HEK293 (cell line): ENCODE measurements around the gene BBS12.

Experiments used
- CTCF ChIA-PET: fragments of 350-600 bp; formaldehyde crosslinking; extraction: SDS; loops from one replicate; lab custom pipeline; 2021; ENCODE audit warnings: antibody characterized with exemption; lab: Yijun Ruan, JAX
- POLR2A ChIA-PET: fragments of 300-600 bp; formaldehyde crosslinking; extraction: SDS; loops from one replicate; lab custom pipeline; 2020; ENCODE audit warnings: antibody characterized with exemption, inconsistent platforms; lab: Yijun Ruan, JAX
- H3K27ac ChIP-seq: fragments of 200-500 bp; sonication (Bioruptor generic); 2 replicates; pipeline ENCODE4 v1.5.1; 2014; ENCODE audit warnings: low read depth, low read length, control low read depth, inconsistent platforms; ENCODE audit errors: extremely low read depth
- H3K36me3 ChIP-seq, 2 experiments: fragments of 200-500 bp in 1 of 2; sonication (Bioruptor generic) in 1 of 2; 1 replicate in 1 of 2; 2 replicates in 1 of 2; pipeline ENCODE4 v1.5.1; 2014 to 2017; ENCODE audit warnings: inconsistent platforms in 2 of 2, low read length in 2 of 2; ENCODE audit not compliant: control insufficient read depth in 2 of 2, insufficient read depth in 1 of 2
- H3K4me1 ChIP-seq: fragments of 200-500 bp; sonication (Bioruptor generic); 2 replicates; pipeline ENCODE4 v1.5.1; 2014; ENCODE audit warnings: mild to moderate bottlenecking, low read length, inconsistent platforms; ENCODE audit not compliant: control insufficient read depth, insufficient read depth
- H3K4me3 ChIP-seq: 2 replicates; pipeline ENCODE4 v1.5.1; 2011; ENCODE audit warnings: low read depth, mild to moderate bottlenecking, control low read depth, low read length, moderate library complexity
- H3K9me3 ChIP-seq: fragments of 200-500 bp; sonication (Bioruptor generic); 2 replicates; pipeline ENCODE4 v1.5.1; 2014; ENCODE audit warnings: low read depth, low read length, inconsistent platforms; ENCODE audit not compliant: control insufficient read depth, insufficient read depth
- GFI1B ChIP-seq: fragments of 450-650 bp; formaldehyde crosslinking; IDR thresholded peaks from 2 replicates; pipeline ENCODE4 v1.5.1; 2016; ENCODE audit warnings: missing biosample characterization, missing genetic modification characterization
- GLI2 ChIP-seq: fragments of 450-650 bp; formaldehyde crosslinking; IDR thresholded peaks from 2 replicates; pipeline ENCODE4; 2017; ENCODE audit warnings: missing biosample characterization, missing genetic modification characterization, low read depth, borderline replicate concordance
- HOXA7 ChIP-seq: sonication (generic); formaldehyde crosslinking; IDR thresholded peaks from 2 replicates; pipeline ENCODE4 v1.8.1; 2022; ENCODE audit warnings: missing genetic modification reagents, borderline replicate concordance
- KLF9 ChIP-seq: fragments of 450-650 bp; formaldehyde crosslinking; IDR thresholded peaks from 2 replicates; pipeline ENCODE4 v1.5.1; 2016; ENCODE audit warnings: missing biosample characterization, missing genetic modification characterization, low read depth
- MEIS1 ChIP-seq: sonication (generic); formaldehyde crosslinking; IDR thresholded peaks from 2 replicates; pipeline ENCODE4 v1.8.1; 2022; ENCODE audit warnings: missing genetic modification reagents, mild to moderate bottlenecking, borderline replicate concordance
- PATZ1 ChIP-seq: fragments of 450-650 bp; formaldehyde crosslinking; IDR thresholded peaks from 2 replicates; pipeline ENCODE4 v1.5.1; 2016; ENCODE audit warnings: missing biosample characterization, missing genetic modification characterization
- REST ChIP-seq: fragments of 450-650 bp; formaldehyde crosslinking; IDR thresholded peaks from 2 replicates; pipeline ENCODE4 v1.5.1; 2016; ENCODE audit warnings: missing biosample characterization, missing genetic modification characterization
- SALL2 ChIP-seq: fragments of 450-650 bp; formaldehyde crosslinking; IDR thresholded peaks from 2 replicates; pipeline ENCODE4 v1.5.0; 2017; ENCODE audit warnings: missing biosample characterization, mild to moderate bottlenecking, missing genetic modification characterization, borderline replicate concordance
- SP2 ChIP-seq: fragments of 450-650 bp; formaldehyde crosslinking; IDR thresholded peaks from 2 replicates; pipeline ENCODE4 v1.5.1; 2016; ENCODE audit warnings: missing biosample characterization, missing genetic modification characterization
- ZFHX2 ChIP-seq: fragments of 450-650 bp; formaldehyde crosslinking; conservative IDR thresholded peaks from 2 replicates; pipeline ENCODE4 v1.5.1; 2016; ENCODE audit warnings: missing biosample characterization, missing genetic modification characterization
- ZNF121 ChIP-seq: fragments of 450-650 bp; formaldehyde crosslinking; IDR thresholded peaks from 2 replicates; pipeline ENCODE4 v1.5.1; 2016; ENCODE audit warnings: missing biosample characterization, missing genetic modification characterization
- ZNF239 ChIP-seq: fragments of 450-650 bp; formaldehyde crosslinking; IDR thresholded peaks from 2 replicates; pipeline ENCODE4 v1.5.1; 2016; ENCODE audit warnings: missing biosample characterization, missing genetic modification characterization
- ZNF274 ChIP-seq, 2 experiments: fragments of 200-500 bp in 1 of 2; fragments of 450-650 bp in 1 of 2; sonication (Bioruptor generic) in 1 of 2; formaldehyde crosslinking in 1 of 2; IDR thresholded peaks; 2 replicates each; pipeline versions ENCODE4 v1.5.1 to v1.6.1; 2014 to 2016; ENCODE audit warnings: borderline replicate concordance in 1 of 2, inconsistent platforms in 1 of 2, low read length in 1 of 2, missing biosample characterization in 1 of 2, missing genetic modification characterization in 1 of 2
- ZNF292 ChIP-seq: fragments of 450-650 bp; formaldehyde crosslinking; IDR thresholded peaks from 2 replicates; pipeline ENCODE4 v1.5.1; 2016; ENCODE audit warnings: low read depth, missing biosample characterization, missing genetic modification characterization, borderline replicate concordance
- ZNF335 ChIP-seq: fragments of 450-650 bp; formaldehyde crosslinking; conservative IDR thresholded peaks from 2 replicates; pipeline ENCODE4 v1.5.1; 2016; ENCODE audit warnings: missing biosample characterization, missing genetic modification characterization
- ZNF610 ChIP-seq: fragments of 450-650 bp; formaldehyde crosslinking; IDR thresholded peaks from 2 replicates; pipeline ENCODE4 v1.5.1; 2016; ENCODE audit warnings: missing biosample characterization, missing genetic modification characterization, borderline replicate concordance
- ZNF701 ChIP-seq: fragments of 450-650 bp; formaldehyde crosslinking; IDR thresholded peaks from 2 replicates; pipeline ENCODE4 v1.5.1; 2016; ENCODE audit warnings: missing biosample characterization, missing genetic modification characterization
- ZSCAN5A ChIP-seq: fragments of 450-650 bp; formaldehyde crosslinking; IDR thresholded peaks from 2 replicates; pipeline ENCODE4 v1.5.1; 2016; ENCODE audit warnings: missing biosample characterization, missing genetic modification characterization
- ZXDB ChIP-seq: fragments of 450-650 bp; formaldehyde crosslinking; IDR thresholded peaks from 2 replicates; pipeline ENCODE4 v1.5.1; 2016; ENCODE audit warnings: missing biosample characterization, missing genetic modification characterization
- TF ChIP-seq, protein P1 (sequence below): fragments of 450-650 bp; formaldehyde crosslinking; IDR thresholded peaks from 2 replicates; pipeline ENCODE4 v1.5.1; 2016; ENCODE audit warnings: missing biosample characterization, missing genetic modification characterization
- TF ChIP-seq, protein P2 (sequence below): fragments of 450-650 bp; formaldehyde crosslinking; IDR thresholded peaks from 2 replicates; pipeline ENCODE4 v1.5.1; 2017; ENCODE audit warnings: missing biosample characterization, missing genetic modification characterization
- TF ChIP-seq, protein P3 (sequence below): fragments of 450-650 bp; formaldehyde crosslinking; IDR thresholded peaks from 2 replicates; pipeline ENCODE4 v1.5.1; 2016; ENCODE audit warnings: missing biosample characterization, missing genetic modification characterization

BBS12 gene

DNA sequence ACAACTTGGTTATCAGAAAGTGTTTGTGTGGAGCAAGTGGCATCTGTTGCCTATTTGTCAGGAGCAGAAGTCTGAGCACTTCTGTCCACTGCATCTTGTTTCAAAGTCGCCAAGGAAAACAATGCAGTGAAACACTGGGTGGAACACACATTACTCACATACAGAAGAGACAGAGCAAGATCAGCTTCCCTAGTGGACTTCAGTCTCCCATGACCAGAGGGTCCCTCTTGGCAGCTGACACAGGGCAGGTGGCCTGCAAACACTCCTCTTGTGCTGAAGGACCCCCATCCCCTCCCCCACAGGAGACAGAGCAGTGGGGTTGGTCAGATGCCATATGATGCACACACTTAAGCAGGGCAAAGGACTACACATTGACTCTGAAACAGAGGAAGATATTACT lies 3.6 kb upstream of the BBS12 start:
- Histone ChIP-seq H3K4me1 (no peaks in the 10 kb centered on the region), H3K9me3 (no peaks in the 10 kb centered on the region), H3K27ac (no peak overlapping the region), H3K36me3 (no peaks in the 10 kb centered on the region), H3K4me3 (no peak overlapping the region)
- POLR2A ChIA-PET: no interaction called here
- CTCF ChIA-PET: no interaction called here
- TF ChIP-seq ZNF701 (no peak), MEIS1 (no peak), ZFHX2 (no peak), ZNF121 (tag by site-specific recombination) (no peak), ZNF274 (IDR thresholded peaks at IDR 0.05; ENCODE audit: low read length) (no peak), ZNF274 (tag by site-specific recombination; IDR thresholded peaks at IDR 0.05; ENCODE audit: borderline replicate concordance) (no peak), REST (tag by site-specific recombination) (no peak), GLI2 (tag by site-specific recombination) (no peak)

DNA sequence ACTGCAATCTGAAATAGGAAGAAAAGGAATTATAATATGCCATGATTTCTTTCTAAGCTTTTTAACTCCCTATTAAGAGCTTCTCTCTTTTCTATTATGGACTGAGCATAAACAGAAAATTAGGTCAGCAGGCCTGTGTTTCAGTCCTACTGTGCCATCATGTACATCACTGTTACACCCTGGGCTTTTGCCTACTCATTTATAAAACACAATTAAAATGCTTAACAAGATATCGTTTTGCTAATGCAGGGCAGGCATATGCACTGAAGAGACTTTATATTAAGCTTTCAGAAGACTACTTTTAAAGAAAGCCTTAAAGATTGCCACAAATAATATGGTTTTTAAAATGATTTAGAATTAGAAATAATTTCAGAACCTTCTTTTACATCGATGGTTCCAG lies 828 bp upstream of the BBS12 start:
- CTCF ChIA-PET: interaction anchor here (0.5 to 2.2 kb wide), 9 partner anchors 10 to 831 kb away, joined by 3 to 7 read pairs (median 4); no protein-coding TSS in a partner anchor
- H3K4me3 ChIP-seq: no peak overlapping the region
- TF ChIP-seq ZXDB (tag by site-specific recombination) (no peak), GFI1B (no peak), SALL2 (tag by site-specific recombination) (no peak), KLF9 (tag by site-specific recombination) (no peak), ZNF610 (tag by site-specific recombination) (no peak), ZNF292 (tag by site-specific recombination) (no peak), SP2 (tag by site-specific recombination) (no peak), ZNF335 (tag by site-specific recombination) (no peak; the same call in 1 of the 2 replicates), HOXA7 (CRISPR knock-in tag) (no peak), ZNF239 (tag by site-specific recombination) (no peak), ZSCAN5A (tag by site-specific recombination) (no peak), PATZ1 (tag by site-specific recombination) (no peak)
- TF ChIP-seq, protein P1, sequence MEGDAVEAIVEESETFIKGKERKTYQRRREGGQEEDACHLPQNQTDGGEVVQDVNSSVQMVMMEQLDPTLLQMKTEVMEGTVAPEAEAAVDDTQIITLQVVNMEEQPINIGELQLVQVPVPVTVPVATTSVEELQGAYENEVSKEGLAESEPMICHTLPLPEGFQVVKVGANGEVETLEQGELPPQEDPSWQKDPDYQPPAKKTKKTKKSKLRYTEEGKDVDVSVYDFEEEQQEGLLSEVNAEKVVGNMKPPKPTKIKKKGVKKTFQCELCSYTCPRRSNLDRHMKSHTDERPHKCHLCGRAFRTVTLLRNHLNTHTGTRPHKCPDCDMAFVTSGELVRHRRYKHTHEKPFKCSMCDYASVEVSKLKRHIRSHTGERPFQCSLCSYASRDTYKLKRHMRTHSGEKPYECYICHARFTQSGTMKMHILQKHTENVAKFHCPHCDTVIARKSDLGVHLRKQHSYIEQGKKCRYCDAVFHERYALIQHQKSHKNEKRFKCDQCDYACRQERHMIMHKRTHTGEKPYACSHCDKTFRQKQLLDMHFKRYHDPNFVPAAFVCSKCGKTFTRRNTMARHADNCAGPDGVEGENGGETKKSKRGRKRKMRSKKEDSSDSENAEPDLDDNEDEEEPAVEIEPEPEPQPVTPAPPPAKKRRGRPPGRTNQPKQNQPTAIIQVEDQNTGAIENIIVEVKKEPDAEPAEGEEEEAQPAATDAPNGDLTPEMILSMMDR (tag by site-specific recombination): no peak
- TF ChIP-seq, protein P2, sequence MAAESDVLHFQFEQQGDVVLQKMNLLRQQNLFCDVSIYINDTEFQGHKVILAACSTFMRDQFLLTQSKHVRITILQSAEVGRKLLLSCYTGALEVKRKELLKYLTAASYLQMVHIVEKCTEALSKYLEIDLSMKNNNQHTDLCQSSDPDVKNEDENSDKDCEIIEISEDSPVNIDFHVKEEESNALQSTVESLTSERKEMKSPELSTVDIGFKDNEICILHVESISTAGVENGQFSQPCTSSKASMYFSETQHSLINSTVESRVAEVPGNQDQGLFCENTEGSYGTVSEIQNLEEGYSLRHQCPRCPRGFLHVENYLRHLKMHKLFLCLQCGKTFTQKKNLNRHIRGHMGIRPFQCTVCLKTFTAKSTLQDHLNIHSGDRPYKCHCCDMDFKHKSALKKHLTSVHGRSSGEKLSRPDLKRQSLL (tag by site-specific recombination): no peak
- TF ChIP-seq, protein P3, sequence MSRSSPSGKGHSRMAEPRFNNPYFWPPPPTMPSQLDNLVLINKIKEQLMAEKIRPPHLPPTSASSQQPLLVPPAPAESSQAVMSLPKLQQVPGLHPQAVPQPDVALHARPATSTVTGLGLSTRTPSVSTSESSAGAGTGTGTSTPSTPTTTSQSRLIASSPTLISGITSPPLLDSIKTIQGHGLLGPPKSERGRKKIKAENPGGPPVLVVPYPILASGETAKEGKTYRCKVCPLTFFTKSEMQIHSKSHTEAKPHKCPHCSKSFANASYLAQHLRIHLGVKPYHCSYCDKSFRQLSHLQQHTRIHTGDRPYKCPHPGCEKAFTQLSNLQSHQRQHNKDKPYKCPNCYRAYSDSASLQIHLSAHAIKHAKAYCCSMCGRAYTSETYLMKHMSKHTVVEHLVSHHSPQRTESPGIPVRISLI (tag by site-specific recombination): no peak

More for the DNA sequence above, 828 bp upstream of the BBS12 start:
- Histone ChIP-seq H3K9me3 (no peaks in the 10 kb centered on the region), H3K4me1 (no peaks in the 10 kb centered on the region), H3K36me3 (no peaks in the 10 kb centered on the region), H3K27ac (no peak overlapping the region)
- POLR2A ChIA-PET: interaction anchor here (0.9 to 1.3 kb wide), 2 partner anchors 26 to 190 kb away, joined by 3 to 6 read pairs; partner anchors contain the start of gene NUDT6
